GM10847 (cell line): ENCODE data around the gene ARHGEF10L.

ENCODE experiments used
- POLR2A ChIP-seq: IDR thresholded peaks from 2 replicates; pipeline ENCODE4 v1.6.1; 2011; ENCODE audit not compliant: insufficient read length; ENCODE audit errors: extremely low read depth

Gene ARHGEF10L

GRCh38 chr1:17574516-17574915 lies 35.0 kb downstream of the ARHGEF10L start:
- TF ChIP-seq POLR2A = no peak

- TF ChIP-seq POLR2A = no peak
Observed at GRCh38 chr1:17575797-17576518, 36.5 kb downstream of the ARHGEF10L start.

- TF ChIP-seq POLR2A = no peak
Observed at GRCh38 chr1:17576519-17576853, 37.0 kb downstream of the ARHGEF10L start.

GRCh38 chr1:17577907-17578297 lies 38.4 kb downstream of the ARHGEF10L start:
- TF ChIP-seq POLR2A = no peak

GRCh38 chr1:17579951-17580939 lies 40.7 kb downstream of the ARHGEF10L start:
- TF ChIP-seq POLR2A = no peak

- no peak for TF ChIP-seq POLR2A
Observed at GRCh38 chr1:17581389-17582123, 42.1 kb downstream of the ARHGEF10L start.

GRCh38 chr1:17582124-17582774 lies 42.8 kb downstream of the ARHGEF10L start:
- TF ChIP-seq POLR2A = no peak

- no peak for TF ChIP-seq POLR2A
Observed at GRCh38 chr1:17584539-17584938, 45.0 kb downstream of the ARHGEF10L start.

GRCh38 chr1:17585266-17585987 lies 45.9 kb downstream of the ARHGEF10L start:
- TF ChIP-seq POLR2A = no peak

- no peak for TF ChIP-seq POLR2A
Observed at GRCh38 chr1:17586172-17586964, 46.9 kb downstream of the ARHGEF10L start.

- no peak for TF ChIP-seq POLR2A
Observed at GRCh38 chr1:17587693-17588047, 48.2 kb downstream of the ARHGEF10L start.

- no peak for TF ChIP-seq POLR2A
Observed at GRCh38 chr1:17588048-17588871, 48.8 kb downstream of the ARHGEF10L start.
